ENCODE data around the gene SH3GL2.

SH3GL2 gene

DNA sequence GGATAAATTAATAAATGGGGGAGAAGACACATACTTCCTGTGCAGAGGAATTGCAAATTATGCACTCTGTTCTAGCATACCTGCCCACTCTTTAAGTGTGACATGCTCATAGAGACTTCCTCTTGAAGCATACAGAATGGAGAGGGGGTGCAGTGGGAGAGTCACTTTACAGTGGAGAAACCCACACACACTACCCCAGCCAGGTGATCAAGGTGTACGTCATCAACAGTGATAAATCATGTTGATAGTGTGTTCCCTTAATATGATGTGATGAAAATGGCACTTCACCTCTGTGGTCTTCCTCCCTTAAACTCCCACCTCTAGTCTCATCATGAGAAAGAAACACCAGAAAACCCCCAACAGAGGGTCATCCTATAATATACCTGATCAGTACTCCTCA, 110.0 kb downstream of the SH3GL2 start:
- H3K4me3 ChIP-seq (ENCODE audit: low read depth, low read length): no peak overlapping the region
- TF ChIP-seq, protein P1, sequence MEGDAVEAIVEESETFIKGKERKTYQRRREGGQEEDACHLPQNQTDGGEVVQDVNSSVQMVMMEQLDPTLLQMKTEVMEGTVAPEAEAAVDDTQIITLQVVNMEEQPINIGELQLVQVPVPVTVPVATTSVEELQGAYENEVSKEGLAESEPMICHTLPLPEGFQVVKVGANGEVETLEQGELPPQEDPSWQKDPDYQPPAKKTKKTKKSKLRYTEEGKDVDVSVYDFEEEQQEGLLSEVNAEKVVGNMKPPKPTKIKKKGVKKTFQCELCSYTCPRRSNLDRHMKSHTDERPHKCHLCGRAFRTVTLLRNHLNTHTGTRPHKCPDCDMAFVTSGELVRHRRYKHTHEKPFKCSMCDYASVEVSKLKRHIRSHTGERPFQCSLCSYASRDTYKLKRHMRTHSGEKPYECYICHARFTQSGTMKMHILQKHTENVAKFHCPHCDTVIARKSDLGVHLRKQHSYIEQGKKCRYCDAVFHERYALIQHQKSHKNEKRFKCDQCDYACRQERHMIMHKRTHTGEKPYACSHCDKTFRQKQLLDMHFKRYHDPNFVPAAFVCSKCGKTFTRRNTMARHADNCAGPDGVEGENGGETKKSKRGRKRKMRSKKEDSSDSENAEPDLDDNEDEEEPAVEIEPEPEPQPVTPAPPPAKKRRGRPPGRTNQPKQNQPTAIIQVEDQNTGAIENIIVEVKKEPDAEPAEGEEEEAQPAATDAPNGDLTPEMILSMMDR (IDR thresholded peaks at IDR 0.05; ENCODE audit: low read depth, low read length): no peak
- in situ Hi-C loops (cut with HindIII; ENCODE audit: low sequenced_read_pairs): no loop called here
- no peak for DNase-seq (ENCODE audit: low read depth, low spot score)

DNA sequence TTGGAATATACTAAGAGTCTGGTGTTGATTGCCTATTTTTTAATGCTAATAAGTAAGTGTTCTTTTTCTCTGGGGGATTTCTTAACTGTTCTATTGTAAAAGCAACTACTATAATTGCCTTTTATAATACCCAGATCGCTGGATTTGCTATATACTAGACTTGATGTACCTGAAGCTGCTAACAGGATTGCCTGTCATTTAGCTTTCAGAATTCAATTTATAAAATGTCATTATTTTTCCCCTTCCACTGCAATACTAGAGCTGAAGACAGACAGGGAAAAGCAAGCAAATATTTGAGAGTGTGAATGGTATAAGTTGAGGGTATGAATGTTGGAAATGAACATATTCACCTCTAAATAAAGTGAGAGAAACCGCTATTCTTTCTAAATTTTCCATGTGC, 115.5 kb downstream of the SH3GL2 start:
- no peak for DNase-seq (ENCODE audit: low read depth, low spot score)
- H3K4me3 ChIP-seq (ENCODE audit: low read depth, low read length): no peak overlapping the region
- in situ Hi-C loops (cut with HindIII; ENCODE audit: low sequenced_read_pairs): no loop called here
- TF ChIP-seq, protein P1 (IDR thresholded peaks at IDR 0.05; ENCODE audit: low read depth, low read length): no peak

DNA sequence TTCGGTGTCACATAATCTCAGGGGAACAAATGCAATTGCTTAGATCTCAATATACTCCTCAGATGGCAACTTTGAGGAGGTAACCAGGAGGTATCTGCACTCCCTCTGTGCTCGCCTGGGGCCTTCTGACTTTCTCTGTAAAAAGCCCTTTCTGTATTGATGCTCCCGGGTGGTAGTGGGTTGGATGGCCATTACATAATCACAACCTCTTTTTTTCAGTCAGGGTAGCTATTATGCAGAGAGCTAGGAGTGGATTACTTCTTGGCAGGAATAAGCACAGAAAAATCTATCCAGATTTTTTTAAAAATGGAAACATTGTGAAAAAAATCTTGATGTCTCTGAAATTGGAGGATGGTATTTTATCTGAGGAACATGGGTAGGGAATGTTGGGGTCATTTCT, 116.6 kb downstream of the SH3GL2 start:
- in situ Hi-C loops (cut with HindIII; ENCODE audit: low sequenced_read_pairs): no loop called here
- no peak for DNase-seq (ENCODE audit: low read depth, low spot score)
- H3K4me3 ChIP-seq (ENCODE audit: low read depth, low read length): no peak overlapping the region
- TF ChIP-seq, protein P1 (IDR thresholded peaks at IDR 0.05; ENCODE audit: low read depth, low read length): no peak

DNA sequence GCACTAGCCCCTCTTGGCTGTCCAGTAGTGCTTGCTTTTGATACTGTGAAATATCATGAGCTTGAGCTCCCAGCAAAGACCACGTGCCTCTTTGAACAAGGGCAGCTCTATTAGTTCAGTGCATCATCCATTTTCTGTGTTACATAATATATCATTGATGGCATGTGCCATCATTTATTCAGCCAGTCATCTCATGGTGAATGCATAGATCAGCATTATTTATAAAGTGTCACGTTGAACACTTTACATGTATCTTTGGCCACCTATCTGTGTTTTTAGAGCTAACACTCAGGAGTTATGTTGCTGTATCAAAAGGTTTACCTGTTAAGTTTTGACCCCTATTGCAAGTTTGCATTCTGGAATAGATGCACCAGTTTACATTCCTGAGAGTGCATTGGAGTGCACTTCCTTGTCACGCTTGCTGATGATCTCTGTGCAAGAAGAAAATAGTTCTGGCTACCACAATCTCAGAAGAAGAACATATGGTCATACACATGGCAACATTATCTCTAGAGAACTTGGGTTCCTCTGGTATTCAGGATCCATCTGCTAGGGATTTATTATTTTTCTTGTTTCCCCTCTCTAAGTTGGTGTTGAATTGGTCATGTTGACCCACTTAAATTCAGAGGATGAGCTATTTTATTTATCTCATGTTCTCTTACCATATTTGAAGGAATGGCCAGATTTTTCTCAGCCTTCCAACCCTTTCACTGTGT, 120.9 kb downstream of the SH3GL2 start:
- H3K4me3 ChIP-seq (ENCODE audit: low read depth, low read length): no peak overlapping the region
- in situ Hi-C loops (cut with HindIII; ENCODE audit: low sequenced_read_pairs): no loop called here
- TF ChIP-seq, protein P1 (IDR thresholded peaks at IDR 0.05; ENCODE audit: low read depth, low read length): no peak
- DNase-seq (ENCODE audit: low read depth, low spot score): no peak

DNA sequence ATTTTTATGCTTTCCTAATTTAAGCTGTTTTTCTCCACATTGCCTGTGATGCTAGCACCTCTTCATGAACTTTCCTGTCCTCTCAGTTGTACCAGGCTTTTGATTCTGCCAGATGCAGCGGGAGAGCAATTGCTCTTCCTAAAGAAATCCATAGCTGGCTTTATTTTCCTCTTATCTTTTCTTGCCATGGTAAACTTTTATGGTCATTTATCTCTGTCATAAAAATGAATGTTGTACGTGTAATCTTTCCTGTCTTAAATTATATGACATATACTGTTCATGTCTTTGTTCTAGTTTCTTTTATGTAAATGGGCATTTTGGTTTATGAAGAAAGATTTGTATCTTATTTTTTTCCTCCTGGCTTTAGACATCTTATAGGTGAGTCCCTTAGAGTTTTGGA, 127.5 kb downstream of the SH3GL2 start:
- H3K4me3 ChIP-seq (ENCODE audit: low read depth, low read length): no peak overlapping the region
- DNase-seq (ENCODE audit: low read depth, low spot score): no peak
- in situ Hi-C loops (cut with HindIII; ENCODE audit: low sequenced_read_pairs): no loop called here
- TF ChIP-seq, protein P1 (IDR thresholded peaks at IDR 0.05; ENCODE audit: low read depth, low read length): no peak

DNA sequence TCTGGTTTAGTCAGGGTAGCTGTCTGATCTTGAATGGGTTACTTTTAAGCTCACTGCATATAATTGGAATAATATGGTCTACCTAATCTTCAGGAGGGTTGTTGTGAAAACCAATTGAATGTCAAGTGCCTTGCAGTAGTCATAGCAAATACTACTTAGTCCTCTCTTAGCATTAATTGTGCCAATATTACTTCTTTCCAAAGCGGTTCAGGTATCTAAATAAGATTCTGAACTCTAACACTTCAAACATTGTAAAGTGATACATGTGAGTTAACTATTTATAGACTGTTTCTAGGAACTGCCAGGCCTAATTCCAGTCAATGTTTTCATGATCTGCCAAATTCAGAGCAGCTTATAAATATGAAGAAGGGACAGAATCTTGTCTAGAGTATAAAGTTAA, 140.2 kb downstream of the SH3GL2 start:
- TF ChIP-seq, protein P1 (IDR thresholded peaks at IDR 0.05; ENCODE audit: low read depth, low read length): no peak
- in situ Hi-C loops (cut with HindIII; ENCODE audit: low sequenced_read_pairs): no loop called here
- no peak for DNase-seq (ENCODE audit: low read depth, low spot score)

More for the DNA sequence above, 140.2 kb downstream of the SH3GL2 start:
- H3K4me3 ChIP-seq (ENCODE audit: low read depth, low read length): no peak overlapping the region
